H1 (cell line): ENCODE data around the gene CPE. TPM values are rescaled to one million over a fixed set of nuclear protein-coding genes. Genes with fewer than 3 reads are reported as not detected.

ENCODE experiments used
- CTCF ChIA-PET: fragments of 300-600 bp; sonication (Branson Sonifier 250); formaldehyde crosslinking; loops from one replicate; lab custom pipeline; 2021; ENCODE audit not compliant: partially characterized antibody; lab: Charles Lee
- POLR2A ChIA-PET: fragments of 300-600 bp; sonication (Branson Sonifier 250); formaldehyde crosslinking; loops from one replicate; lab custom pipeline; 2021; ENCODE audit warnings: inconsistent platforms; ENCODE audit not compliant: partially characterized antibody; lab: Charles Lee
- DNase-seq, 2 experiments: peaks; one replicate each; pipeline versions ENCODE4 v3.0.0 to v3.0.0-alpha.2; 2010 to 2022; ENCODE audit warnings: low spot score in 2 of 2, low read depth in 1 of 2, mixed read lengths in 1 of 2
- FAIRE-seq: peaks from 2 replicates; lab custom pipeline; 2011; peaks lifted over from hg19 to GRCh38; lab: Jason Lieb, UNC
- H2AFZ ChIP-seq: 2 replicates; pipeline ENCODE4 v1.8.1; 2012; ENCODE audit warnings: low read length, inconsistent platforms
- H2AK5ac ChIP-seq: 2 replicates; pipeline ENCODE4 v1.6.1; 2013; ENCODE audit warnings: low read depth, low read length
- H2BK120ac ChIP-seq: replicated peaks from 2 replicates; pipeline ENCODE3; 2013; ENCODE audit warnings: low read depth, low read length, inconsistent platforms
- H2BK12ac ChIP-seq: 2 replicates; pipeline ENCODE4 v1.6.1; 2013; ENCODE audit warnings: low read depth, low read length
- H2BK15ac ChIP-seq: 2 replicates; pipeline ENCODE4 v1.6.1; 2013; ENCODE audit warnings: low read length
- H2BK20ac ChIP-seq: 2 replicates; pipeline ENCODE4 v1.6.1; 2013; ENCODE audit warnings: low read length
- H2BK5ac ChIP-seq: 2 replicates; pipeline ENCODE4 v1.6.1; 2013; ENCODE audit warnings: low read depth, low read length
- H3K14ac ChIP-seq: 2 replicates; pipeline ENCODE4 v1.6.1; 2013; ENCODE audit warnings: inconsistent platforms; ENCODE audit not compliant: insufficient read length
- H3K18ac ChIP-seq: 2 replicates; pipeline ENCODE4 v1.6.1; 2013; ENCODE audit warnings: low read length; ENCODE audit errors: extremely low read depth
- H3K23ac ChIP-seq: 2 replicates; pipeline ENCODE4 v1.6.1; 2013; ENCODE audit warnings: inconsistent platforms; ENCODE audit not compliant: insufficient read length
- H3K23me2 ChIP-seq: 2 replicates; pipeline ENCODE4 v1.6.1; 2013; ENCODE audit warnings: low read depth, low read length
- H3K27ac ChIP-seq: 2 replicates; pipeline ENCODE4 v1.6.1; 2011; ENCODE audit warnings: low read depth, low read length, inconsistent platforms
- H3K27me3 ChIP-seq, 4 experiments: replicated peaks in 1 of 4; 1 replicate in 1 of 4; 2 replicates in 3 of 4; pipeline versions ENCODE4 v1.6.1 to v1.8.1; 2011 to 2013; ENCODE audit warnings: low read length in 3 of 4, mild to moderate bottlenecking in 3 of 4, inconsistent platforms in 2 of 4, mixed read lengths in 2 of 4, moderate library complexity in 1 of 4; ENCODE audit not compliant: control insufficient read depth in 3 of 4, insufficient read depth in 3 of 4; ENCODE audit errors: extremely low read depth in 1 of 4
- H3K36me3 ChIP-seq, 4 experiments: 2 replicates each; pipeline versions ENCODE4 v1.6.1 to v1.8.1; 2011 to 2013; ENCODE audit warnings: mild to moderate bottlenecking in 4 of 4, low read length in 3 of 4, moderate library complexity in 2 of 4, control low read depth in 1 of 4, inconsistent platforms in 1 of 4; ENCODE audit not compliant: insufficient read depth in 4 of 4, control insufficient read depth in 2 of 4
- H3K4ac ChIP-seq: replicated peaks from 2 replicates; pipeline ENCODE3; 2013; ENCODE audit warnings: low read length, low read depth, mixed read lengths, inconsistent platforms; ENCODE audit not compliant: insufficient read length
- H3K4me1 ChIP-seq, 4 experiments: replicated peaks in 1 of 4; 1 replicate in 1 of 4; 2 replicates in 3 of 4; pipeline versions ENCODE4 v1.6.1 to v1.8.1; 2011 to 2013; ENCODE audit warnings: low read length in 3 of 4, inconsistent platforms in 2 of 4, mixed read lengths in 1 of 4; ENCODE audit not compliant: insufficient read depth in 4 of 4, control insufficient read depth in 3 of 4
- H3K4me2 ChIP-seq, 2 experiments: 2 replicates each; pipeline versions ENCODE4 v1.6.1 to v1.8.1; 2011 to 2013; ENCODE audit warnings: low read depth in 2 of 2, low read length in 2 of 2, control low read depth in 1 of 2, inconsistent platforms in 1 of 2, mild to moderate bottlenecking in 1 of 2; ENCODE audit not compliant: insufficient read depth in 1 of 2
- H3K4me3 ChIP-seq, 4 experiments: fragments of 200-600, 300-600 bp in 1 of 4; sonication (generic), shearing (Covaris generic), sonication (Bioruptor Twin) in 1 of 4; 2 replicates each; pipeline versions ENCODE4 v1.5.1 to v1.8.1; 2011 to 2016; ENCODE audit warnings: low read length in 4 of 4, low read depth in 3 of 4, control low read depth in 2 of 4, inconsistent platforms in 2 of 4, mild to moderate bottlenecking in 2 of 4, mixed read lengths in 1 of 4, moderate library complexity in 1 of 4; ENCODE audit not compliant: insufficient read depth in 2 of 4; ENCODE audit errors: extremely low read depth in 1 of 4
- H3K56ac ChIP-seq: replicated peaks from 2 replicates; pipeline ENCODE3; 2013; ENCODE audit warnings: low read depth, mild to moderate bottlenecking, mixed read lengths, low read length, inconsistent platforms; ENCODE audit not compliant: insufficient read length
- H3K79me1 ChIP-seq: 2 replicates; pipeline ENCODE4 v1.6.1; 2013; ENCODE audit warnings: low read depth, low read length, control low read depth
- H3K79me2 ChIP-seq, 2 experiments: 2 replicates each; pipeline versions ENCODE4 v1.6.1 to v1.8.1; 2012 to 2013; ENCODE audit warnings: low read length in 2 of 2, mild to moderate bottlenecking in 2 of 2, inconsistent platforms in 1 of 2; ENCODE audit not compliant: insufficient read depth in 2 of 2, control insufficient read depth in 1 of 2
- H3K9ac ChIP-seq, 4 experiments: replicated peaks in 1 of 4; 1 replicate in 1 of 4; 2 replicates in 3 of 4; pipeline versions ENCODE4 v1.6.1 to v1.8.1; 2011 to 2013; ENCODE audit warnings: low read depth in 3 of 4, low read length in 3 of 4, control low read depth in 2 of 4, mild to moderate bottlenecking in 2 of 4, moderate library complexity in 2 of 4, inconsistent platforms in 1 of 4; ENCODE audit errors: extremely low read depth in 1 of 4
- H3K9me3 ChIP-seq, 2 experiments: 2 replicates each; pipeline versions ENCODE4 v1.6.1 to v1.8.1; 2012 to 2013; ENCODE audit warnings: mild to moderate bottlenecking in 2 of 2, moderate library complexity in 2 of 2, control low read depth in 1 of 2, inconsistent platforms in 1 of 2, low read depth in 1 of 2, low read length in 1 of 2, mixed read lengths in 1 of 2; ENCODE audit not compliant: insufficient read depth in 2 of 2
- H4K20me1 ChIP-seq, 2 experiments: replicated peaks in 1 of 2; 2 replicates each; pipeline versions ENCODE3 to v1.8.1; 2011 to 2013; ENCODE audit warnings: inconsistent platforms in 2 of 2, low read length in 2 of 2, mild to moderate bottlenecking in 1 of 2; ENCODE audit not compliant: insufficient read depth in 2 of 2, control insufficient read depth in 1 of 2
- H4K5ac ChIP-seq: 2 replicates; pipeline ENCODE4 v1.6.1; 2013; ENCODE audit warnings: low read length, low read depth, mixed read lengths, inconsistent platforms; ENCODE audit not compliant: insufficient read length
- H4K8ac ChIP-seq: 2 replicates; pipeline ENCODE4 v1.8.0; 2013; ENCODE audit warnings: mild to moderate bottlenecking, moderate library complexity, low read length, inconsistent platforms; ENCODE audit not compliant: insufficient read depth; ENCODE audit errors: extremely low read depth
- H4K91ac ChIP-seq: replicated peaks from 2 replicates; pipeline ENCODE3; 2013; ENCODE audit warnings: low read length, mixed read lengths, inconsistent platforms; ENCODE audit not compliant: insufficient read length
- BCL11A ChIP-seq, 2 experiments: IDR thresholded peaks; one replicate each; pipeline ENCODE4 v1.6.1; 2011; ENCODE audit warnings: low read depth in 2 of 2, low read length in 2 of 2, mild to moderate bottlenecking in 2 of 2
- BRCA1 ChIP-seq: IDR thresholded peaks from 2 replicates; pipeline ENCODE4 v1.6.1; 2012; ENCODE audit warnings: low read depth, low read length, improper control_type of control experiment
- CBX5 ChIP-seq: fragments of 300-800, 300-1000 bp; sonication (generic); IDR thresholded peaks from 2 replicates; pipeline ENCODE4 v1.7.1; 2016; ENCODE audit warnings: antibody characterized with exemption, low read length, low read depth
- EGR1 ChIP-seq: IDR thresholded peaks from 2 replicates; pipeline ENCODE4 v1.6.1; 2011; ENCODE audit warnings: low read depth, low read length, borderline replicate concordance
- GABPA ChIP-seq: IDR thresholded peaks from 2 replicates; pipeline ENCODE4 v1.6.1; 2011; ENCODE audit warnings: mild to moderate bottlenecking, low read length, moderate library complexity, borderline replicate concordance; ENCODE audit not compliant: insufficient read depth
- MAX ChIP-seq: IDR thresholded peaks from 2 replicates; pipeline ENCODE4 v1.6.1; 2012; ENCODE audit warnings: inconsistent platforms
- POLR2AphosphoS5 ChIP-seq: IDR thresholded peaks from 2 replicates; pipeline ENCODE4 v1.6.1; 2011; ENCODE audit warnings: low read depth, low read length
- POU5F1 ChIP-seq: IDR thresholded peaks from 2 replicates; pipeline ENCODE4 v1.6.1; 2011; ENCODE audit warnings: low read depth, mild to moderate bottlenecking, low read length, moderate library complexity
- RAD21 ChIP-seq, 2 experiments: IDR thresholded peaks in 1 of 2; conservative IDR thresholded peaks in 1 of 2; 2 replicates each; pipeline ENCODE4 v1.6.1; 2011; ENCODE audit warnings: low read depth in 2 of 2, low read length in 2 of 2, improper control_type of control experiment in 1 of 2, inconsistent platforms in 1 of 2, mild to moderate bottlenecking in 1 of 2, moderate library complexity in 1 of 2
- SAP30 ChIP-seq: fragments of 300-600 bp; sonication (generic); IDR thresholded peaks from 2 replicates; pipeline ENCODE4 v1.7.1; 2012; ENCODE audit warnings: low read length, moderate library complexity, mild to moderate bottlenecking, inconsistent platforms; ENCODE audit not compliant: insufficient read depth, insufficient replicate concordance
- SIRT6 ChIP-seq: IDR thresholded peaks from one replicate; pipeline ENCODE4 v1.7.1; 2012; ENCODE audit warnings: low read length, inconsistent platforms
- SIX5 ChIP-seq: IDR thresholded peaks from 2 replicates; pipeline ENCODE4 v1.6.1; 2011; ENCODE audit warnings: mild to moderate bottlenecking, low read depth, low read length
- SP1 ChIP-seq: IDR thresholded peaks from 2 replicates; pipeline ENCODE4 v1.6.1; 2011; ENCODE audit warnings: low read depth, low read length
- SP4 ChIP-seq: IDR thresholded peaks from 2 replicates; pipeline ENCODE4 v1.6.1; 2012; ENCODE audit warnings: low read length, inconsistent platforms
- TEAD4 ChIP-seq: IDR thresholded peaks from 2 replicates; pipeline ENCODE4 v1.6.1; 2012; ENCODE audit warnings: low read depth, low read length, inconsistent platforms, mixed read lengths
- WGBS, 2 experiments: shearing (Covaris generic) in 1 of 2; methylation state at CpG; one replicate each; pipeline versions ENCODE4 v1.1.6 to v1.1.7; 2013 to 2015; ENCODE audit warnings: low lambda C conversion rate in 2 of 2, mixed read lengths in 2 of 2, inconsistent platforms in 1 of 2, low coverage in 1 of 2, missing lambda C conversion rate in 1 of 2; ENCODE audit not compliant: insufficient replicate concordance in 2 of 2, insufficient coverage in 1 of 2, insufficient read length in 1 of 2; ENCODE audit errors: extremely low coverage in 1 of 2, missing lambda C conversion rate in 1 of 2; 5-methylcytosine and 5-hydroxymethylcytosine counted together
- polyA plus RNA-seq, 7 experiments: library from polyadenylated mRNA; depleted of rRNA in 3 of 7; stranded (reverse) in 5 of 7; unstranded in 2 of 7; fragments of >200 nt in 5 of 7; fragments of 200-250 nt in 2 of 7; gene quantifications; 1 replicate in 5 of 7; 2 replicates in 1 of 7; 4 replicates in 1 of 7; pipeline versions ENCODE4 v1.2.1 to v1.2.3, GENCODE V29; 2011 to 2013; ENCODE audit warnings: missing spikeins in 2 of 7, mixed read lengths in 2 of 7
- total RNA-seq: library from RNA; stranded (reverse); fragmentation: NEBNext Ultra II Directional; extraction: Animal tissue kit (Norgen Biotek cat#: 25700); gene quantifications from 2 replicates; pipeline ENCODE4 v1.2.1, GENCODE V29; 2021

Gene CPE
- total and polyA plus RNA-seq, 2 of the 8 experiments (the other 6 are each of a cell fraction or from before 2014, with no cell fraction given) = 9.4 to 10.2 TPM

GRCh38 chr4:165426823-165427222 is 48.0 kb downstream of the CPE start:
- H3K79me1 ChIP-seq = no peaks in the 10 kb centered on the region
- H3K36me3 ChIP-seq = no peaks in the 10 kb centered on the region; a peak in 1 of 8 replicates
- no peak for TF ChIP-seq SP4
- no peak for TF ChIP-seq TEAD4
- TF ChIP-seq SP1 = no peak
- TF ChIP-seq BCL11A (IDR thresholded peaks at IDR 0.05; ENCODE audit: low read depth in 2 of 2, low read length in 2 of 2) = no peak
- no peak for TF ChIP-seq EGR1
- TF ChIP-seq SAP30 = no peak
- no peak for TF ChIP-seq MAX
- TF ChIP-seq SIX5 = no peak
- no peak for TF ChIP-seq SIRT6
- TF ChIP-seq POLR2AphosphoS5 = no peak
- no peak for TF ChIP-seq RAD21 (IDR thresholded peaks at IDR 0.05 in 1 of 2, conservative IDR thresholded peaks at IDR 0.05 in 1 of 2; ENCODE audit: low read depth in 2 of 2, low read length in 2 of 2)
- no peak for TF ChIP-seq POU5F1
- TF ChIP-seq GABPA = no peak
- TF ChIP-seq BRCA1 = no peak
- no peak for TF ChIP-seq CBX5

More at GRCh38 chr4:165426823-165427222, 48.0 kb downstream of the CPE start:
- Histone ChIP-seq H4K5ac (no peak overlapping the region), H2BK120ac (no peak overlapping the region), H2BK5ac (no peak overlapping the region), H3K14ac (no peak overlapping the region), H3K9ac (no peak overlapping the region), H3K27ac (no peak overlapping the region), H2AK5ac (no peak overlapping the region), H3K23ac (no peak overlapping the region), H3K79me2 (no peaks in the 10 kb centered on the region), H4K20me1 (no peaks in the 10 kb centered on the region), H3K23me2 (no peaks in the 10 kb centered on the region), H2AFZ (no peak overlapping the region), H3K18ac (no peak overlapping the region), H3K4ac (no peak overlapping the region), H3K4me3 (no peak overlapping the region), H3K9me3 (peaks cover 4 to 7% of the 10 kb centered on the region in 2 experiments; a peak in 2 of 4 replicates), H4K8ac (no peak overlapping the region), H2BK15ac (no peak overlapping the region), H3K27me3 (no peaks in the 10 kb centered on the region), H4K91ac (no peak overlapping the region), H2BK20ac (no peak overlapping the region), H3K4me2 (no peak overlapping the region), H2BK12ac (no peak overlapping the region), H3K56ac (no peak overlapping the region), H3K4me1 (no peaks in the 10 kb centered on the region)
- ChIA-PET CTCF (interaction anchor here (0.9 to 1.3 kb wide), 2 partner anchors 43 to 45 kb away, joined by 3 to 4 read pairs; no protein-coding TSS in a partner anchor), POLR2A (no interaction called here)
- DNase-seq = no peak
- 70% methylated on average over 3 of the region's 3 CpGs; no CpG with 5 or more reads in 1 of the 2 experiments for WGBS, 2 experiments
- FAIRE-seq = no peak
